HepG2 (cell line): ENCODE measurements around the gene CYBB. TPM values are rescaled to one million over a fixed set of nuclear protein-coding genes. Genes with fewer than 3 reads are reported as not detected.
A peak's percentile ranks its signal among the peaks of the same experiment; 100 is the strongest.

Source experiments
- ATAC-seq: fragments of 200-7000 bp; cut with Tn5 transposase; 3 replicates; pipeline ENCODE4 v1.9.1; 2020; ENCODE audit warnings: mild to moderate bottlenecking, moderate library complexity
- BruUV-seq: library from RNA; stranded (reverse); fragments of 400-500 nt; replicated peaks from 2 replicates; lab custom pipeline; 2021; lab: Mats Ljungman, UMichigan
- CTCF ChIA-PET: fragments of 300-600 bp; formaldehyde crosslinking; extraction: SDS; loops from one replicate; lab custom pipeline; 2021; ENCODE audit warnings: low total read pairs, inconsistent platforms, low intra/inter-chr PET ratio; lab: Yijun Ruan, JAX
- POLR2A ChIA-PET: fragments of 350-600 bp; sonication (Branson Sonifier 250); formaldehyde crosslinking; loops from one replicate; lab custom pipeline; 2020; ENCODE audit warnings: antibody characterized with exemption, inconsistent platforms; lab: Yijun Ruan, JAX
- DNase-seq: peaks from one replicate; pipeline ENCODE4 v3.0.0-alpha.2; 2015; ENCODE audit warnings: low spot score
- FAIRE-seq: peaks from 3 replicates; lab custom pipeline; 2011; peaks lifted over from hg19 to GRCh38; lab: Jason Lieb, UNC
- H2AFZ ChIP-seq: one replicate; pipeline ENCODE4 v1.6.1; 2011; ENCODE audit warnings: low read length, inconsistent platforms
- H3K27ac ChIP-seq: fragments of 300-600 bp; 3 replicates; pipeline ENCODE4 v1.8.0; 2011; ENCODE audit warnings: mixed run types, mild to moderate bottlenecking, mixed read lengths, low read length, inconsistent platforms; ENCODE audit not compliant: insufficient read depth; ENCODE audit errors: extremely low read length
- H3K27me3 ChIP-seq, 2 experiments: fragments of 200-600 bp in 1 of 2; 2 replicates in 1 of 2; 3 replicates in 1 of 2; pipeline versions ENCODE4 v1.6.0 to v1.8.0; 2011; ENCODE audit warnings: low read length in 2 of 2, mild to moderate bottlenecking in 2 of 2, moderate library complexity in 2 of 2, inconsistent platforms in 1 of 2; ENCODE audit not compliant: insufficient read depth in 2 of 2, control insufficient read depth in 1 of 2
- H3K36me3 ChIP-seq, 2 experiments: fragments of 200-600 bp in 1 of 2; replicated peaks in 1 of 2; 2 replicates in 1 of 2; 3 replicates in 1 of 2; pipeline versions ENCODE4 v1.5.1 to v1.8.0; 2011; ENCODE audit warnings: low read length in 2 of 2, inconsistent platforms in 1 of 2; ENCODE audit not compliant: insufficient read depth in 2 of 2, control insufficient read depth in 1 of 2
- H3K4me1 ChIP-seq: 2 replicates; pipeline ENCODE4 v1.5.1; 2012; ENCODE audit warnings: low read length, inconsistent platforms; ENCODE audit not compliant: insufficient read depth
- H3K4me2 ChIP-seq: 2 replicates; pipeline ENCODE4 v1.6.0; 2011; ENCODE audit warnings: low read depth, low read length, inconsistent platforms
- H3K4me3 ChIP-seq, 3 experiments: fragments of 200-600 bp in 1 of 3; sonication (generic), shearing (Covaris generic) in 1 of 3; replicated peaks in 1 of 3; 2 replicates each; pipeline ENCODE4 v1.5.1; 2011 to 2016; ENCODE audit warnings: low read length in 3 of 3, inconsistent platforms in 2 of 3, low read depth in 2 of 3, mild to moderate bottlenecking in 2 of 3, control low read depth in 1 of 3, mixed read lengths in 1 of 3; ENCODE audit not compliant: insufficient read depth in 1 of 3
- H3K79me2 ChIP-seq: one replicate; pipeline ENCODE4 v1.6.1; 2011; ENCODE audit warnings: low read length, inconsistent platforms; ENCODE audit not compliant: insufficient read depth
- H3K9ac ChIP-seq: 2 replicates; pipeline ENCODE4 v1.6.0; 2011; ENCODE audit warnings: mild to moderate bottlenecking, low read depth, low read length, inconsistent platforms; ENCODE audit not compliant: insufficient read depth
- H3K9me3 ChIP-seq: 2 replicates; pipeline ENCODE4 v1.5.1; 2012; ENCODE audit warnings: mild to moderate bottlenecking, low read length
- H4K20me1 ChIP-seq: 2 replicates; pipeline ENCODE4 v1.6.0; 2011; ENCODE audit warnings: inconsistent platforms, mild to moderate bottlenecking, low read length, moderate library complexity; ENCODE audit not compliant: insufficient read depth
- CREB1 ChIP-seq, 2 experiments: fragments of 450-650 bp in 1 of 2; IDR thresholded peaks; 2 replicates each; pipeline ENCODE4 v1.6.1; 2016 to 2017; ENCODE audit warnings: control low read depth in 1 of 2, mild to moderate bottlenecking in 1 of 2, missing compliant biosample characterization in 1 of 2, missing genetic modification characterization in 1 of 2
- FOXO1 ChIP-seq: sonication (generic); formaldehyde crosslinking; IDR thresholded peaks from 2 replicates; pipeline ENCODE4 v1.4.0; 2020; ENCODE audit warnings: missing genetic modification reagents
- MXI1 ChIP-seq: IDR thresholded peaks from 3 replicates; pipeline ENCODE4 v1.6.1; 2012; ENCODE audit warnings: low read depth, low read length, inconsistent platforms, borderline replicate concordance
- TBX2 ChIP-seq: sonication (generic); formaldehyde crosslinking; IDR thresholded peaks from 2 replicates; pipeline ENCODE4 v1.5.0; 2020; ENCODE audit warnings: missing genetic modification reagents, mild to moderate bottlenecking, borderline replicate concordance
- ZNF30 ChIP-seq: sonication (generic); formaldehyde crosslinking; IDR thresholded peaks from 2 replicates; pipeline ENCODE4 v1.5.0; 2020; ENCODE audit warnings: mild to moderate bottlenecking, missing genetic modification reagents
- ZNF737 ChIP-seq: sonication (generic); formaldehyde crosslinking; IDR thresholded peaks from 2 replicates; pipeline ENCODE4 v1.5.0; 2020; ENCODE audit warnings: missing genetic modification reagents, mild to moderate bottlenecking, borderline replicate concordance
- ZNF780A ChIP-seq: sonication (generic); formaldehyde crosslinking; IDR thresholded peaks from 2 replicates; pipeline ENCODE4 v1.8.0; 2022; ENCODE audit warnings: mild to moderate bottlenecking, missing genetic modification reagents, moderate library complexity
- WGBS: methylation state at CpG from one replicate; pipeline ENCODE4 v1.1.6; 2017; ENCODE audit warnings: low lambda C conversion rate; 5-methylcytosine and 5-hydroxymethylcytosine counted together
- in situ Hi-C: cut with HindIII; loops from 2 replicates; pipeline ENCODE4 v1.10.0; 2017; ENCODE audit warnings: low pct_unique_long_range_greater_than_20kb; ENCODE audit not compliant: extremely low pct_ligation_motif_present
- intact Hi-C: fragments of 100-400 bp; cut with micrococcal nuclease; formaldehyde crosslinking; loops from one replicate; pipeline ENCODE4 v1.10.0; 2022; ENCODE audit not compliant: unreplicated experiment
- polyA plus RNA-seq, 8 experiments: library from polyadenylated mRNA; depleted of rRNA in 3 of 8; stranded (reverse) in 7 of 8; unstranded in 1 of 8; fragments of >200 nt; fragmentation: Illumina TruSeq in 4 of 8; extraction: Trizol in 4 of 8; gene quantifications; 2 replicates each; pipeline versions ENCODE4 v1.2.1 to v1.2.3, GENCODE V29; 2011 to 2016; ENCODE audit warnings: low read depth in 4 of 8, missing spikeins in 1 of 8, mixed read lengths in 1 of 8; ENCODE audit not compliant: insufficient read depth in 1 of 8
- total RNA-seq, 5 experiments: library from RNA; depleted of rRNA; stranded (reverse); fragments of >200 nt; fragmentation: Illumina TruSeq; extraction: Trizol; gene quantifications; 2 replicates each; pipeline ENCODE4 v1.2.3, GENCODE V29; 2016; ENCODE audit warnings: low read depth in 1 of 5
- TF ChIP-seq, protein P1 (sequence below): sonication (generic); formaldehyde crosslinking; IDR thresholded peaks from 2 replicates; pipeline ENCODE4; 2020; ENCODE audit warnings: missing genetic modification reagents, mild to moderate bottlenecking, borderline replicate concordance
- TF ChIP-seq, protein P2 (sequence below): IDR thresholded peaks from 2 replicates; pipeline ENCODE4 v1.6.1; 2016; ENCODE audit warnings: missing biosample characterization, missing genetic modification reagents, low read depth
- TF ChIP-seq, protein P3 (sequence below), 2 experiments: sonication (generic) in 1 of 2; formaldehyde crosslinking in 1 of 2; IDR thresholded peaks; 2 replicates each; pipeline versions ENCODE4 v1.6.1 to v1.9.0; 2014 to 2022; ENCODE audit warnings: antibody characterized with exemption in 1 of 2, borderline replicate concordance in 1 of 2, inconsistent platforms in 1 of 2, low read depth in 1 of 2, missing genetic modification reagents in 1 of 2

The CYBB gene
- total and polyA plus RNA-seq, 2 of the 13 experiments (the other 11 are each of a cell fraction or from before 2014, with no cell fraction given): not detected

DNA sequence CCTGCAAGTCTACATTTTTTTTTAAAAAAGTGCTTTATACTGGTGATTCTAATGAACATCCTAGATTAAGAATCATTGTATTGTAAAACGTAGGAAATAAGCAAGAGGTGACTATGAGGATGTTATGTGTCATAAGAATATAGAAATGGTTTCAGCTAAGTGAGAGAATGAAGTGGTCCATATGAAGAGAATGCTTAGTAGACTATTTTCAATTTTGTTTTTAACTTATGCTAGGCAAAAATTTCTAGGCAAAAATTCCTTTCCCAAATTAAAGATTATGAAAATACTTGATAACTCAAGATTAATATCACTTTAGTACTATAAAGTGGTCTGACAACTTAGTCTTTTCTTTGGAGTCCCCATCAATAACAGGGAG is 66.7 kb downstream of the CYBB start (continued):
- TF ChIP-seq ZNF737: no peak

- intact Hi-C loops: no loop called here
- Histone ChIP-seq H3K4me3 (peak within 1 kb of the TSS; percentile 62 to 71 (median 69)), H3K27ac (no peak within 1 kb of the TSS), H3K4me2 (peak within 1 kb of the TSS; percentile 77), H3K79me2 (no peaks in the 10 kb centered on the region), H3K9ac (peak within 1 kb of the TSS; percentile 63), H3K27me3 (no peaks in the 10 kb centered on the region), H2AFZ (peak within 1 kb of the TSS; percentile 95), H3K36me3 (no peaks in the 10 kb centered on the region), H4K20me1 (no peaks in the 10 kb centered on the region), H3K4me1 (no peaks in the 10 kb centered on the region), H3K9me3 (no peaks in the 10 kb centered on the region)
- WGBS: 5% methylated on average over 4 of the region's 67 CpGs
- peak; percentile 100 for ATAC-seq
- peak; percentile 56 for DNase-seq
- ChIA-PET CTCF (no interaction called here), POLR2A (no interaction called here)
- in situ Hi-C loops: no loop called here
- FAIRE-seq: peak; percentile 52
- no TSS peak for BruUV-seq
- TF ChIP-seq CREB1 (IDR thresholded peaks at IDR 0.05): peak; percentile 62
- TF ChIP-seq CREB1 (CRISPR knock-in tag; IDR thresholded peaks at IDR 0.05): peak; percentile 67
- TF ChIP-seq, protein P1, sequence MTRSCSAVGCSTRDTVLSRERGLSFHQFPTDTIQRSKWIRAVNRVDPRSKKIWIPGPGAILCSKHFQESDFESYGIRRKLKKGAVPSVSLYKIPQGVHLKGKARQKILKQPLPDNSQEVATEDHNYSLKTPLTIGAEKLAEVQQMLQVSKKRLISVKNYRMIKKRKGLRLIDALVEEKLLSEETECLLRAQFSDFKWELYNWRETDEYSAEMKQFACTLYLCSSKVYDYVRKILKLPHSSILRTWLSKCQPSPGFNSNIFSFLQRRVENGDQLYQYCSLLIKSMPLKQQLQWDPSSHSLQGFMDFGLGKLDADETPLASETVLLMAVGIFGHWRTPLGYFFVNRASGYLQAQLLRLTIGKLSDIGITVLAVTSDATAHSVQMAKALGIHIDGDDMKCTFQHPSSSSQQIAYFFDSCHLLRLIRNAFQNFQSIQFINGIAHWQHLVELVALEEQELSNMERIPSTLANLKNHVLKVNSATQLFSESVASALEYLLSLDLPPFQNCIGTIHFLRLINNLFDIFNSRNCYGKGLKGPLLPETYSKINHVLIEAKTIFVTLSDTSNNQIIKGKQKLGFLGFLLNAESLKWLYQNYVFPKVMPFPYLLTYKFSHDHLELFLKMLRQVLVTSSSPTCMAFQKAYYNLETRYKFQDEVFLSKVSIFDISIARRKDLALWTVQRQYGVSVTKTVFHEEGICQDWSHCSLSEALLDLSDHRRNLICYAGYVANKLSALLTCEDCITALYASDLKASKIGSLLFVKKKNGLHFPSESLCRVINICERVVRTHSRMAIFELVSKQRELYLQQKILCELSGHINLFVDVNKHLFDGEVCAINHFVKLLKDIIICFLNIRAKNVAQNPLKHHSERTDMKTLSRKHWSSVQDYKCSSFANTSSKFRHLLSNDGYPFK: peak; percentile 22; the same call in 1 of the 2 replicates
- TF ChIP-seq, protein P2, sequence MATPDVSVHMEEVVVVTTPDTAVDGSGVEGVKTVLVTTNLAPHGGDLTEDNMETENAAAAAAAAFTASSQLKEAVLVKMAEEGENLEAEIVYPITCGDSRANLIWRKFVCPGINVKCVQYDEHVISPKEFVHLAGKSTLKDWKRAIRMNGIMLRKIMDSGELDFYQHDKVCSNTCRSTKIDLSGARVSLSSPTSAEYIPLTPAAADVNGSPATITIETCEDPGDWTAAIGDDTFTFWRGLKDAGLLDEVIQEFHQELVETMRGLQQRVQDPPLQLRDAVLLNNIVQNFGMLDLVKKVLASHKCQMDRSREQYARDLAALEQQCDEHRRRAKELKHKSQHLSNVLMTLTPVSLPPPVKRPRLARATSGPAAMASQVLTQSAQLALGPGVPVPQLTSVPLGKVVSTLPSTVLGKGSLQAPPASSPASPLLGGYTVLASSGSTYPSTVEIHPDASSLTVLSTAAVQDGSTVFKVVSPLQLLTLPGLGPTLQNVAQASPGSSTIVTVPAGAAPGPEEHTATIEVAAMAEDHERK: 0 out of 2 replicates have a peak, but pooled peaks have one; percentile 51
- peak; percentile 18; the same call in 1 of the 3 replicates for TF ChIP-seq MXI1
- no peak for TF ChIP-seq FOXO1 (CRISPR knock-in tag)
- TF ChIP-seq, protein P3, sequence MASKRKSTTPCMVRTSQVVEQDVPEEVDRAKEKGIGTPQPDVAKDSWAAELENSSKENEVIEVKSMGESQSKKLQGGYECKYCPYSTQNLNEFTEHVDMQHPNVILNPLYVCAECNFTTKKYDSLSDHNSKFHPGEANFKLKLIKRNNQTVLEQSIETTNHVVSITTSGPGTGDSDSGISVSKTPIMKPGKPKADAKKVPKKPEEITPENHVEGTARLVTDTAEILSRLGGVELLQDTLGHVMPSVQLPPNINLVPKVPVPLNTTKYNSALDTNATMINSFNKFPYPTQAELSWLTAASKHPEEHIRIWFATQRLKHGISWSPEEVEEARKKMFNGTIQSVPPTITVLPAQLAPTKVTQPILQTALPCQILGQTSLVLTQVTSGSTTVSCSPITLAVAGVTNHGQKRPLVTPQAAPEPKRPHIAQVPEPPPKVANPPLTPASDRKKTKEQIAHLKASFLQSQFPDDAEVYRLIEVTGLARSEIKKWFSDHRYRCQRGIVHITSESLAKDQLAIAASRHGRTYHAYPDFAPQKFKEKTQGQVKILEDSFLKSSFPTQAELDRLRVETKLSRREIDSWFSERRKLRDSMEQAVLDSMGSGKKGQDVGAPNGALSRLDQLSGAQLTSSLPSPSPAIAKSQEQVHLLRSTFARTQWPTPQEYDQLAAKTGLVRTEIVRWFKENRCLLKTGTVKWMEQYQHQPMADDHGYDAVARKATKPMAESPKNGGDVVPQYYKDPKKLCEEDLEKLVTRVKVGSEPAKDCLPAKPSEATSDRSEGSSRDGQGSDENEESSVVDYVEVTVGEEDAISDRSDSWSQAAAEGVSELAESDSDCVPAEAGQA (IDR thresholded peaks at IDR 0.05; ENCODE audit: low read depth): peak; percentile 71; the same call in 1 of the 2 replicates
- TF ChIP-seq, protein P3 (CRISPR knock-in tag; IDR thresholded peaks at IDR 0.05; ENCODE audit: borderline replicate concordance): no peak
- peak; percentile 56 for TF ChIP-seq TBX2 (CRISPR knock-in tag)
- TF ChIP-seq ZNF30 (CRISPR knock-in tag): no peak
- TF ChIP-seq ZNF780A (CRISPR knock-in tag): no peak
Measured at GRCh38 chrX:37846934-37847732, 67.3 kb downstream of the CYBB start, which contains the start of gene DYNLT3. Gene DYNLT3 (minus strand): TSS chrX:37847571. CDS start chrX:37847510, 61 bp downstream.
